Measurements from ENCODE around the gene GSK3A.
A peak's percentile ranks its signal among the peaks of the same experiment; 100 is the strongest.
"Not testable (repeated sequence)": the region's sequence is repeated elsewhere in the genome, so short reads cannot be mapped to it uniquely, and the experiment has no call there.

The GSK3A gene

DNA sequence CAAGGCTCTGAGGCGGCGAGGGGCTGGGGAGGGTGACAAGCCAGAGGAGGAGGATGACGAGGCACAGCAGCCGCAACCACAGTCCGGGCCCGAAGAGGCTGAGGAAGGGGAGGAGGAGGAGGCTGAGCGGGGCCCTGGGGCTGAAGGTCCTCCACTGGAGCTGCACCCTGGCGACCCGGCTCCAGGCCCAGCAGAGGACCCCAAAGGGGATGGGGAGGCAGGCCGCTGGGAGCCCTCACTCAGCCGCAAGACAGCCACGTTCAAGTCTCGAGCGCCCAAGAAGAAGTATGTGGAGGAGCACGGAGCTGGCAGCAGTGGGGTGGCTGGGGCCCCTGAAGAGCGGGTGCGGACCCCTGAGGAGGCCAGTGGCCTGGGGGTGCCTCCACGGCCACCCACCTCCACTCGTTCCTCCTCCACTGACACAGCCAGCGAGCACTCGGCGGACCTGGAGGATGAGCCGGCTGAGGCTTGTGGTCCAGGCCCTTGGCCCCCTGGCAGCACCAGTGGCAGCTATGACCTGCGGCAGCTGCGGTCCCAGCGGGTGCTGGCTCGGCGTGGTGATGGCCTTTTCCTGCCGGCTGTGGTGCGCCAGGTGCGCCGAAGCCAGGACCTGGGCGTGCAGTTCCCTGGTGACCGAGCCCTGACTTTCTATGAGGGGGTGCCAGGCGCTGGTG is 29.6 kb upstream of the GSK3A start:
- no peaks in the 10 kb centered on the region for H3K27me3 ChIP-seq (ENCODE audit: insufficient read depth, low read length)
- H3K27ac ChIP-seq (ENCODE audit: low read length): no peak overlapping the region
- no peaks in the 10 kb centered on the region for H3K9me3 ChIP-seq (ENCODE audit: insufficient read depth, low read depth, low read length)
- H3K4me1 ChIP-seq (ENCODE audit: insufficient read depth, low read length): peaks cover 7% of the 10 kb centered on the region
- no peak overlapping the region for H3K4me3 ChIP-seq (ENCODE audit: low read length)
- H3K9ac ChIP-seq (ENCODE audit: low read depth, low read length): no peak overlapping the region
- H3K36me3 ChIP-seq (ENCODE audit: insufficient read depth, low read depth, low read length): peaks cover 8% of the 10 kb centered on the region; the same call in 1 of the 2 replicates

DNA sequence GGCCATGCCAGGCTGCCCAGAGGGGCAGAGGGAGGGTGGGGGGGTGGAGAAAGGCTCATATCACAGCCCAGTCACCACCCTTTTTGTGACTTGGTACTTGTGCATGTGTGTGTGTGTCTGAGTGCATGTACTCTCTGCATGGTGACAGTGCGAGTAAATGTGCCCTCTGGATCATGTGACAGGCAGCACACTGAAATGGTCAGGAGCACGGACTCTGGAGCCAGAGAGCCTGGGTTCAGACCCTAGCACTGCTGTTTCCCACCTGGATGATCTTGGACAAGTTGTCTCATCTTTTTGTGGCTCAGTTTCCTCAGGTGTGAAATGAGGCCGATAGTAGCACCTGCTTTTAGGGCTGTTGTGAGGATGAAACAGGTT is 28.6 kb upstream of the GSK3A start:
- no peak overlapping the region for H3K4me3 ChIP-seq (ENCODE audit: low read length)
- no peaks in the 10 kb centered on the region for H3K27me3 ChIP-seq (ENCODE audit: insufficient read depth, low read length)
- no peak overlapping the region for H3K9ac ChIP-seq (ENCODE audit: low read depth, low read length)
- H3K9me3 ChIP-seq (ENCODE audit: insufficient read depth, low read depth, low read length): no peaks in the 10 kb centered on the region
- H3K4me1 ChIP-seq (ENCODE audit: insufficient read depth, low read length): peaks cover 7% of the 10 kb centered on the region
- H3K27ac ChIP-seq (ENCODE audit: low read length): no peak overlapping the region
- peaks cover 8% of the 10 kb centered on the region; the same call in 1 of the 2 replicates for H3K36me3 ChIP-seq (ENCODE audit: insufficient read depth, low read depth, low read length)

DNA sequence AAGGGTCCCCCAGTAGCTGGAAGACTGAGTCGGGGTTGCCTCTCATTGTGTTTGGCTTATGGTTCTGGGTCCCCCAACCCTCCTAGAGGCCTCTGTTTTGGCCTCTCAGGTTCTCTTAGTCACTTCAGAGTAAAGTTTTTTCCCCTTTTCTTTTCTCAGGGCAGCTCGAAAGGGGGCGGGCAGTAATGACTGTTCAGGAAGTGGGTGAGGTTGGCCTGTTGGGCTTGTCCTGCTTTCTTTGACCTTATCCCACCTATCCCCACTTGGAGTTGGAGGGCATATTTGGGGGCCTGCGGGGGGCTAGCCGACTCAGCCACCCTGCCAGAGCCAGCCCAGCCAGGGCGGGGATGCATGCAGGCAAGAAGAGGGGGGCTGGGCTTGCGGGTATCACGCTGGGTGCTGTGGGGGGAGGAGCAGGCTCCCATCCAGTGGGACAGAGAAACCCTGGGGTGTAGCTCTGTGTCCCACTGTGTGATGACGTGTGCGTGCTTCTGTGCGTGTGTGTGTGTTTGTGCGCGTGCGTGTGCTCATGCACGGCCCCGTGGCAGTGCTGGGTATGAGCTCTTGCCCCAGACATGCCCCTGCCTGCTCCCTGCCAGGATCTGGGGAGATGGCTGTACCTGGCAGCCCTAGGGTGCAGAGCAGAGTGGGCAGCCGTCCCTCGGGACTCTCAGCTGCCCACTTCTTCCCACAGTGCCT is 28.1 kb upstream of the GSK3A start:
- no peak overlapping the region for H3K27ac ChIP-seq (ENCODE audit: low read length)

DNA sequence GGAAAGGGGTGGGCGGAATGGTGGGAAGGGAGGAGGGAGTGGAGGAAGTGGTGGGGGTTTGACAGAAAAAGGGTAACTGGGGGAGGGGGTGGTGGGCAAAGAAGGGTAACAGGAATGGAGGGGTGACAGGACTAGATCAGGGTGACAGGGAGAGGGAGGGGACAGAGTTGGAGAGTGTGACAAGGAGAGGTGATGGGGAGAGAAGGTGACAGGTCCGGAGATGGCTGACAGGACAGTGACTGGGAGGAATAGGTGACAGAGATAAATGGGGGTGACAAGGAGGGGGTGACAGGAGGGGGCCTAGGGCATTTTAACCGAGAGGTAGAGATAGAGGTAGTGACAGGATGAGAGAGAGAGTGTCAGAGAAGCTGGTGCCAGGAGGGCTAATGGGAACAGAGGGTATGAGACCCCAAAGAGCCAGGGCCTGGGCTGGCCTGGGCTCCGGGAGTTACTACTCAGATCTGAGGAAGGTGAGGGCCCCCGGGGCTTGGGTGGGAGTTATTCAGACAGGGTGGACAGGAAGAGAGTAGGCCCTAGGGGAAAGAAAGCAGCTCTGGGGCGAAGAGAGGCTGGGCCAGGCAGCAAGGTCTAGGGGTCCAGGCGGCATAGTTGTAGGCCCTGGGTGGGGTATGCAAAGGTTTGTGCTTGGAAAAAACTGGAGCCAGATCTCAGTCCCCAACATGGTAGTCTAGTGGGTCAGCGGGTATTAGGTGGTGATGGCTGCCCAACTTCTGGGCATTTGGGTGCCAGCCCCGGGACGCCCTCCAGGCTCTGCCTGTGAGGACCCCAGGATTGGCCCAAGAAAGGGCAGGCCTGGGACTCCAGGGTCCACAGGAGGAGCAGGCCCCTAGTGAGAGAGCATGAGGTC is 27.3 kb upstream of the GSK3A start:
- H3K4me3 ChIP-seq (ENCODE audit: low read length): peak overlapping the region; percentile 96; the same call in 1 of the 2 replicates
- H3K9ac ChIP-seq (ENCODE audit: low read depth, low read length): peak overlapping the region; percentile 63; the same call in 1 of the 2 replicates
- no peak overlapping the region for H3K27ac ChIP-seq (ENCODE audit: low read length)
- no peaks in the 10 kb centered on the region for H3K27me3 ChIP-seq (ENCODE audit: insufficient read depth, low read length)
- peaks cover 7% of the 10 kb centered on the region for H3K4me1 ChIP-seq (ENCODE audit: insufficient read depth, low read length)
- peaks cover 5% of the 10 kb centered on the region; the same call in 1 of the 2 replicates for H3K36me3 ChIP-seq (ENCODE audit: insufficient read depth, low read depth, low read length)
- no peaks in the 10 kb centered on the region for H3K9me3 ChIP-seq (ENCODE audit: insufficient read depth, low read depth, low read length)

More for the DNA sequence above, 28.1 kb upstream of the GSK3A start:
- H3K9me3 ChIP-seq (ENCODE audit: insufficient read depth, low read depth, low read length): no peaks in the 10 kb centered on the region
- H3K9ac ChIP-seq (ENCODE audit: low read depth, low read length): peak overlapping the region; percentile 63; the same call in 1 of the 2 replicates
- no peak overlapping the region; the same call in 1 of the 2 replicates for H3K4me3 ChIP-seq (ENCODE audit: low read length)
- no peaks in the 10 kb centered on the region for H3K27me3 ChIP-seq (ENCODE audit: insufficient read depth, low read length)
- peaks cover 7% of the 10 kb centered on the region for H3K4me1 ChIP-seq (ENCODE audit: insufficient read depth, low read length)
- H3K36me3 ChIP-seq (ENCODE audit: insufficient read depth, low read depth, low read length): peaks cover 8% of the 10 kb centered on the region; the same call in 1 of the 2 replicates

DNA sequence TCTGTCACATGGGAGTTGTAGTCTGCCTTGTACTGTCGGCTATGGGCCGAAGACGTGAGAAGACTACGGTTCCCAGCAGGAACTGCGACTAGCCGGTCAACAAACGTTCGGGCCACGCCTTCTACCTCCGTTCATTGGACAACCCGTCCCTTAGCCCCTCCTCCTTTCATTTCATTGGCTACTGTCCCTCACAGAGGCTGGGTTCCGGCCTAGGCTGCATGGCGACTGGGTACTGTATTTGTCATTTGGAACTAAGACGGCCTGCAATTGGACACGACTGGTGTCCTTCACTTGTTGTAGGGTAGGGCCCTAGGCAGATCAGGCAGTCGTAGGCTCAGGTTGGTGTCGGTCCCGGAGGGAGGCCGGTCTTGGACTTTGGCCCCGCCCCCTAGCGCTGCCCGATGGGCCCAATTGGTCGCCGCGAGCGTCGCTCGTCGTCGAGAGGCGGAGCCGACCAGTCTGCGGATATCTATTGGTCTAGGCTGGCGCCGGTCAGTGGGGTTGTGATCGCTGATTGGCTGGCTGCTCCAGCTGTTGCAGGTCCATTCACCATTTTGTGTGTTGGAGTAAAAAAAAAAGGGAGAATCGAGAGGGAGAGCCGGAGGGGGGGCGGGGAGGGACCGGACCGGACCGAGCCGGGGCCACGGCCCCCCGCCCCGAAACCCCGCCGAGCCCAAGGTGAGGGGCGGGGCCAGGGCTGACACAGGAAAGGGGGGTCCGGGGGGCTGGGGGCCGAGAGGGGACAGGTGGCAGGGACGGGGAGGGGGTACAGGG is 26.5 kb upstream of the GSK3A start, which contains the start of gene CIC:
Gene CIC (plus strand): TSS at position 549 of the 774 bp plus-strand sequence. CDS start 2,532 bp downstream, outside the sequence.
- H3K9ac ChIP-seq (ENCODE audit: low read depth, low read length): peak within 1 kb of the TSS; percentile 99
- peaks cover 7% of the 10 kb centered on the region for H3K4me1 ChIP-seq (ENCODE audit: insufficient read depth, low read length)
- no peaks in the 10 kb centered on the region for H3K9me3 ChIP-seq (ENCODE audit: insufficient read depth, low read depth, low read length)
- peak within 1 kb of the TSS; percentile 97 for H3K27ac ChIP-seq (ENCODE audit: low read length)
- H3K36me3 ChIP-seq (ENCODE audit: insufficient read depth, low read depth, low read length): no peaks in the 10 kb centered on the region
- H3K4me3 ChIP-seq (ENCODE audit: low read length): peak within 1 kb of the TSS; percentile 96
- H3K27me3 ChIP-seq (ENCODE audit: insufficient read depth, low read length): no peaks in the 10 kb centered on the region

DNA sequence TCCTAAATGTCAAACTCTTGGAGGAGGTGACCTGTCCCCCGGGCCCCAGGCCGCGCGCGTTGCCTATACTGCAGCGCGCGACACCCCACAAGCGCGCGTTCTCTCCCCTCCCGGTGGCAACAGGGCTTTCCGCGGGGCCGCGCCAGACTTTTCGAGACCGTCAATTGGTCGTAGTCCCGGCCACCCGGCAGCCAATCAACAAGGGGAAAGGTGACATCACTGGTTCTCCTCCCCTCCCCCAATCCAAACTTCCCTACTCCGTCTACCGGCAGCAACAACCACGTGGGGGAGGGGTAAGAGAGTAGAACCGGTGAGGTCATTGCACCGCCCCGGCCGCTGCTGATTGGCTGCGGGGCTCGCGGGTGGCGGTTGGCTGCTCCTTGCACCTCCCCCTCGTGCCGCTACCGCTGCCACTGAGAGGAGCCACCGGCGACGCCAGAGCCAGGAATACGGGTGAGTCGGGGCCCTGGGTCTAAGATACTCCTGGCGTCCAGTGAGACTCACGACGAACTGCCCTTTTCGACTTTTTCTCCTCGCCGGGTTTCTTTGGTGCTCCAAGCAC is 25.8 kb upstream of the GSK3A start:
- H3K4me1 ChIP-seq (ENCODE audit: insufficient read depth, low read length): peaks cover 7% of the 10 kb centered on the region
- peak overlapping the region; percentile 96 for H3K4me3 ChIP-seq (ENCODE audit: low read length)
- no peaks in the 10 kb centered on the region for H3K9me3 ChIP-seq (ENCODE audit: insufficient read depth, low read depth, low read length)
- no peaks in the 10 kb centered on the region for H3K36me3 ChIP-seq (ENCODE audit: insufficient read depth, low read depth, low read length)
- peak overlapping the region; percentile 97 for H3K27ac ChIP-seq (ENCODE audit: low read length)
- H3K9ac ChIP-seq (ENCODE audit: low read depth, low read length): peak overlapping the region; percentile 99
- H3K27me3 ChIP-seq (ENCODE audit: insufficient read depth, low read length): no peaks in the 10 kb centered on the region

DNA sequence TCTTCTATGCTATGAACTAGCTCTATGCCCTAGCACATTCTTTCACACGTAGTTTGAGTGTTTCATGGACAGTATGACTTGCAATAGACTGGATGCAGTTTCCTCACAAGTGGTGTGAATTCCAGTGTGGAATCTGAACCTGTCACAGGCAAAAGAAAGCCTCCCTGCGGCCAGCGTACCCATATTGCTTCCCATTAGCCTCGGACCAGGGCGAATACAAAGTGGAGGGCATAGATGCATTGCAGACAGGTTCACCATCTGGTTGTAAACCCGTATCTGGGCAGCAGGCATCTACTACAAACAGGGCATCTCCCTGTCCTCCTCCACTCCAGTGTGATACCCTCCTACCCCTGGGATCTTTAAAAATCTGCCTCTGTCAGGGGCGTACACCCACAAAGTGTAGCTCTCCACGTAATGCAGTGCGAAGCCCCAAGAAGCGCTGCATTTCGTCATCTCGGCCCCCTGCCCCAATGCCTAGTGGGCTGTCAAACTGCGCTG is 25.3 kb upstream of the GSK3A start:
- Histone ChIP-seq H3K4me1 (ENCODE audit: insufficient read depth, low read length) (peaks cover 7% of the 10 kb centered on the region), H3K27me3 (ENCODE audit: insufficient read depth, low read length) (no peaks in the 10 kb centered on the region), H3K9ac (ENCODE audit: low read depth, low read length) (peak overlapping the region; percentile 99; the same call in 1 of the 2 replicates), H3K27ac (ENCODE audit: low read length) (peak overlapping the region; percentile 68), H3K9me3 (ENCODE audit: insufficient read depth, low read depth, low read length) (no peaks in the 10 kb centered on the region), H3K4me3 (ENCODE audit: low read length) (peak overlapping the region; percentile 96), H3K36me3 (ENCODE audit: insufficient read depth, low read depth, low read length) (no peaks in the 10 kb centered on the region)

DNA sequence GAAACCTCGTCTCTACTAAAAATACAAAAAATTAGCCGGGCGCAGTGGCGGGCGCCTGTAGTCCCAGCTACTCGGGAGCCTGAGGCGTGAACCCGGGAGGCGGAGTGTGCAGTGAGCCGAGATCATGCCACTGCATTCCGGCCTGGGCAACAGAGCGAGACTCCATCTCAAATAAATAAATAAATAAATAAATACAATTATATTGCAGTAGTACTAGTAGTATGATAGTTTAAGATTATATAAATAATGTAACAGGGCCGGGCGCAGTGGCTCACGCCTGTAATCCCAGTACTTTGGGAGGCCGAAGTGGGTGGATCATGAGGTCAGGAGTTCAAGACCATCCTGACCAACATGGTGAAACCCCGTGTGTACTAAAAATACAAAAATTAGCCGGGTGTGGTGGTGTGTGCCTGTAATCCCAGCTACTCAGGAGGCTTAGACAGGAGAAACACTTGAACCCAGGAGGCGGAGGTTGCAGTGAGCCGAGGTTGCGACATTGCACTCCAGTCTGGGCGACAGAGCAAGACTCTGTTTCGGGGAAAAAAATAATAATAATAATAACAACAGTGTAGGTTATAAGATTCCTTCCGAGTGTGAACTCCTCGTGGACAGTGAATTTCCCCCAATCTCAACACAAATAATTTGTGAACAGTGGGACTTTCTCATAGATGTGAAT is 24.7 kb upstream of the GSK3A start:
- Histone ChIP-seq H3K4me3 (ENCODE audit: low read length) (peak overlapping the region; percentile 96; the same call in 1 of the 2 replicates), H3K9ac (ENCODE audit: low read depth, low read length) (peak overlapping the region; percentile 99; the same call in 1 of the 2 replicates)
- not testable (repeated sequence) for H3K36me3 ChIP-seq (ENCODE audit: insufficient read depth, low read depth, low read length); H3K4me1 ChIP-seq (ENCODE audit: insufficient read depth, low read length); H3K27me3 ChIP-seq (ENCODE audit: insufficient read depth, low read length); H3K27ac ChIP-seq (ENCODE audit: low read length); H3K9me3 ChIP-seq (ENCODE audit: insufficient read depth, low read depth, low read length)

DNA sequence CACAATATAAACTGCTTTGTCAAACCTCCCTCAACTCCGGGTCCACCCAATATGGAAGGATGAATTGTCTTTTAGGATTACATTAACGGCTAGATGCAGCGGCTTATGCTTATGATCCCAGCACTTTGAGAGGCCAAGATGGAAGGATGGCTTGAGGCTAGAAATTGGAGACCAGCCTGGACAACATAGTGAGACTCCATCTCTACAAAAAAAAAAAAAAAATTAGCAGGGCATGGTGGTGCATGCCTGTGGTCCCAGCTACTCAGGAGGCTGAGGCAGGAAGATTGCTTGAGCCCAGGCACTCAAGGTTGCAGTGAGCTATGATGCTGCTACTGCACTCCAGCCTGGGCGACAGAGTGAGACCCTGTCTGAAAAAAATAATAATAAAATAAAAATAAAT is 23.7 kb upstream of the GSK3A start:
- not testable (repeated sequence) for H3K9ac ChIP-seq (ENCODE audit: low read depth, low read length); H3K36me3 ChIP-seq (ENCODE audit: insufficient read depth, low read depth, low read length); H3K27me3 ChIP-seq (ENCODE audit: insufficient read depth, low read length); H3K9me3 ChIP-seq (ENCODE audit: insufficient read depth, low read depth, low read length); H3K27ac ChIP-seq (ENCODE audit: low read length); H3K4me3 ChIP-seq (ENCODE audit: low read length); H3K4me1 ChIP-seq (ENCODE audit: insufficient read depth, low read length)

DNA sequence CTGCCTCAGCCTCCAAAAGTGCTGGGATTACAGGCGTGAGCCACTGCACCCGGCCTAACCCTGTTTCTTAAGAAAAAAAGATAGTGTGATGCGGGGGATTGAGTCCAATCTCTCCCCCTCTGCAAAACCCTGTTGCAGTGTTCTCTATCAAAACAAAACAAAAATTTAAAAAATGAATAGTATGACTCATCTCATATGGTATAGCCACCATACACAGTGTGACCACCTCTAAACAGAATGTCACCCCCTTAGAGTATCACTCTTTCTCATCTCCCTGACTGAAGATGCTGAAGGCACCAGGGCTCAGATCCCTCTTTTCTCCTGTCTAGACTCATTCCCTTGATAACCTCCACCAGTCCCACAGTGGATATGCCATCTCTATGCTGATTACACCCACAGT is 19.4 kb upstream of the GSK3A start:
- Histone ChIP-seq H3K27ac (ENCODE audit: low read length) (no peak overlapping the region), H3K4me1 (ENCODE audit: insufficient read depth, low read length) (no peaks in the 10 kb centered on the region), H3K36me3 (ENCODE audit: insufficient read depth, low read depth, low read length) (no peaks in the 10 kb centered on the region), H3K27me3 (ENCODE audit: insufficient read depth, low read length) (peaks cover 8% of the 10 kb centered on the region), H3K9ac (ENCODE audit: low read depth, low read length) (no peak overlapping the region), H3K9me3 (ENCODE audit: insufficient read depth, low read depth, low read length) (no peaks in the 10 kb centered on the region), H3K4me3 (ENCODE audit: low read length) (no peak overlapping the region)

Measured in iPS-20b (cell line).